Thoracic aorta (tissue), 2 donors: ENCODE measurements around the gene KRT5. TPM values are rescaled to one million over a fixed set of nuclear protein-coding genes. Genes with fewer than 3 reads are reported as not detected.

ENCODE experiments used
- ATAC-seq: fragments of 150-250 bp; one replicate; pipeline ENCODE4 v1.8.0; 2017; ENCODE audit warnings: low read depth; ENCODE audit not compliant: insufficient number of reproducible peaks, low FRiP score
- DNase-seq: peaks from one replicate; pipeline ENCODE4 v3.0.0-alpha.2; 2020; ENCODE audit warnings: low spot score
- H3K27ac ChIP-seq, 2 donors: fragments of 200-600 bp; sonication (generic); 1 replicate in 1 of 2; 2 replicates in 1 of 2; pipeline ENCODE4 v1.5.1; 2016; ENCODE audit warnings: mild to moderate bottlenecking in 2 of 2, moderate library complexity in 2 of 2
- H3K27me3 ChIP-seq: fragments of 200-600 bp; sonication (generic); replicated peaks from 2 replicates; pipeline ENCODE4 v1.6.0; 2016; ENCODE audit warnings: mild to moderate bottlenecking; ENCODE audit not compliant: insufficient read depth
- H3K36me3 ChIP-seq: fragments of 200-600 bp; sonication (generic); one replicate; pipeline ENCODE4 v1.5.1; 2016
- H3K4me1 ChIP-seq, 2 donors: fragments of 200-600 bp; sonication (generic); 1 replicate in 1 of 2; 2 replicates in 1 of 2; pipeline versions ENCODE4 v1.5.1 to v1.6.0; 2016; ENCODE audit warnings: low read depth in 2 of 2, mild to moderate bottlenecking in 1 of 2; ENCODE audit not compliant: control insufficient read depth in 1 of 2
- H3K4me3 ChIP-seq: fragments of 200-600 bp; sonication (generic); 2 replicates; pipeline ENCODE4 v1.5.1; 2016; ENCODE audit warnings: mild to moderate bottlenecking
- H3K9me3 ChIP-seq: fragments of 200-600 bp; sonication (generic); 2 replicates; pipeline ENCODE4 v1.5.1; 2016
- total RNA-seq, 2 donors: library from RNA; depleted of rRNA; stranded (reverse); fragments of >200 nt; gene quantifications; one replicate each; pipeline versions ENCODE4 v1.1.0 to v1.2.3, GENCODE V29; 2016
- TF ChIP-seq, protein P1 (sequence below): fragments of 200-600 bp; sonication (generic); IDR thresholded peaks from one replicate; pipeline ENCODE4 v1.5.1; 2019; ENCODE audit warnings: antibody characterized with exemption

KRT5 gene
- total RNA-seq, 2 donors from 2014 or later: 7.6 TPM; not detected in 1

DNA sequence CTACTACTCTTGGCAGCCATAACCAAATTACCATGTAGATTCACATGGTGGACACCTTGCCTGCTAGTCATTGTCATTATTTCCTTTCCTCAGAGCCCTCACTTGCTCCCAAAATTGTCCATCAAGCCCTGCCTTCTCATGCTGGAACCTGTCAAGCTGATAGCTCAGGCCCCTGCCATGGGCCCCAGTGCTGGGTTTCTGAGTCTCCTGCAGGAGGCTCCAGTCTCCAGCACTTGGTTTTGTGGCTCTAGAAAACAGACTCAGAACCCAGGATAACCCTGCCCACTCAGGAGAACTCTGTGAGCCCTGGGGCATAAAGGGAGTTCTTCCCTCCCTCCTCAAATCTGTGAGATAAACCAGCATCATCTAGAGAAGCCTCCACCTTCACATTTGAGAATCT lies 22.0 kb upstream of the KRT5 start:
- no peak for DNase-seq
- peaks cover 0 to 17% of the 10 kb centered on the region in 2 donors for H3K4me1 ChIP-seq

DNA sequence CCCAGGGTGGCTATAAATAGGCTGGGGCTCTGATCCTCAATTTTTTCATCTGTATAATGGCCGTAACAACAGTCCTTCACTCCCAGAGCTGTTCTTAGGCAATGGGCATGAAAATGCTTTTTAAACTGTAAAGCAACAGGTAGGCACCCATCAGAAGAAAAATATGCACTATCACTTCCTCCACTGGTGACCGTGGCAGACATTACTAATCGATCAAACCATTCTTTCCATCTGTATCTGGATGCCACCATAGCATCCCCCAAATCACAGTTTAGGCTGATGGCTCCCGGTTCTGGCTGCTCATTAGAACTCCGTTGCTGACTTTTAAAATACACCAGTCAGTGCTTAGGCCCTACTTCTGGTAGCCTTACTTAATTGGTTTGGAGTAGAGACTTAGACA lies 21.5 kb upstream of the KRT5 start:
- TF ChIP-seq, protein P1, sequence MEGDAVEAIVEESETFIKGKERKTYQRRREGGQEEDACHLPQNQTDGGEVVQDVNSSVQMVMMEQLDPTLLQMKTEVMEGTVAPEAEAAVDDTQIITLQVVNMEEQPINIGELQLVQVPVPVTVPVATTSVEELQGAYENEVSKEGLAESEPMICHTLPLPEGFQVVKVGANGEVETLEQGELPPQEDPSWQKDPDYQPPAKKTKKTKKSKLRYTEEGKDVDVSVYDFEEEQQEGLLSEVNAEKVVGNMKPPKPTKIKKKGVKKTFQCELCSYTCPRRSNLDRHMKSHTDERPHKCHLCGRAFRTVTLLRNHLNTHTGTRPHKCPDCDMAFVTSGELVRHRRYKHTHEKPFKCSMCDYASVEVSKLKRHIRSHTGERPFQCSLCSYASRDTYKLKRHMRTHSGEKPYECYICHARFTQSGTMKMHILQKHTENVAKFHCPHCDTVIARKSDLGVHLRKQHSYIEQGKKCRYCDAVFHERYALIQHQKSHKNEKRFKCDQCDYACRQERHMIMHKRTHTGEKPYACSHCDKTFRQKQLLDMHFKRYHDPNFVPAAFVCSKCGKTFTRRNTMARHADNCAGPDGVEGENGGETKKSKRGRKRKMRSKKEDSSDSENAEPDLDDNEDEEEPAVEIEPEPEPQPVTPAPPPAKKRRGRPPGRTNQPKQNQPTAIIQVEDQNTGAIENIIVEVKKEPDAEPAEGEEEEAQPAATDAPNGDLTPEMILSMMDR: no peak
- no peaks in the 10 kb centered on the region for H3K27me3 ChIP-seq
- no peaks in the 10 kb centered on the region for H3K36me3 ChIP-seq
- no peak overlapping the region for H3K4me3 ChIP-seq
- no peak overlapping the region for H3K27ac ChIP-seq
- DNase-seq (no peak), ATAC-seq (no peak)
- H3K4me1 ChIP-seq: peaks cover 0 to 17% of the 10 kb centered on the region in 2 donors
- H3K9me3 ChIP-seq: no peaks in the 10 kb centered on the region

More for the DNA sequence above, 22.0 kb upstream of the KRT5 start:
- ATAC-seq: no peak
- H3K4me3 ChIP-seq: no peak overlapping the region
- H3K36me3 ChIP-seq: no peaks in the 10 kb centered on the region
- TF ChIP-seq, protein P1: no peak
- no peak overlapping the region for H3K27ac ChIP-seq
- H3K27me3 ChIP-seq: no peaks in the 10 kb centered on the region
- H3K9me3 ChIP-seq: no peaks in the 10 kb centered on the region

- DNase-seq (no peak), ATAC-seq (no peak)
- no peak overlapping the region for H3K4me3 ChIP-seq
- no peaks in the 10 kb centered on the region for H3K36me3 ChIP-seq
- TF ChIP-seq, protein P1: no peak
- H3K4me1 ChIP-seq: peaks cover 0 to 17% of the 10 kb centered on the region in 2 donors
- no peaks in the 10 kb centered on the region for H3K9me3 ChIP-seq
- H3K27me3 ChIP-seq: no peaks in the 10 kb centered on the region
- H3K27ac ChIP-seq: no peak overlapping the region
These were observed 20.3 kb upstream of the KRT5 start for GRCh38 chr12:52540531-52540930.

GRCh38 chr12:52539821-52540173 lies 19.6 kb upstream of the KRT5 start:
- TF ChIP-seq, protein P1: no peak
- Histone ChIP-seq H3K27ac (no peak overlapping the region), H3K36me3 (no peaks in the 10 kb centered on the region), H3K4me1 (peaks cover 0 to 12% of the 10 kb centered on the region in 2 donors), H3K4me3 (no peak overlapping the region), H3K9me3 (no peaks in the 10 kb centered on the region), H3K27me3 (no peaks in the 10 kb centered on the region)
- no peak for ATAC-seq
- DNase-seq: no peak

DNA sequence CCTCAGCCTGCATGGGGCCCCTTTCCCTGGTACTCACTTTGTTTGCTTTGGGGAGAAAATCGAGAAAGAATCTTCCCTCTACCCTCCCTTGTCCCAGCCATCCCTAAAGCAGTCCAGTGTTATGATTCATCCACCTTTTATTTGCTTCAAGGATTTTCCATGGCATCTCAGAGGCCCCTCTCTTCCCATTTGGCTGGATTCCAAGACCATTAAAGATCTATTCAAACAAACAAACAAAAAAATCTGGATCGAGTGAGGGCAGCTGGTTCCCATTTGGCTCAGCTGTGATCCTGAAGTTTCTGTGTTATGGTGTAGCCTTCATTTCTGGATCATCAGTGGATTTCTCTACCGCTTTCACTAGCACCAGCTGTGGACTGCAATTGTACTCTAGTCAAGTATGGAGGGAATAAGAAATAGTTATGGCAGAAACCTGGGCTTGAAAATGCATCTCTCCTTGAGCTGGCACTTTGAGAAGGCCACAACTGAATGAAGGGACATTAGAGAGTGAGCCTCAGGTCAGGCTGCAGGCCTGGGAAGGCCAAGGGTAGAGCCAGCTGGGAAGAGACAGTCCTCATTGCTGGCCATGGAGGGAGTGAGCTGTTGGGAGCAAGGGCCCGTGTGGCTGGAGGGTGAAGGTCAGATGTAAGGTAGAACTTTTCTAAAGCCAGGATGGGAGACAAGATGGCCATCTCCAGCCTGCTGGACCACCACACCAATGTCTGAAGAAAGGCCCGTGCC lies 19.1 kb upstream of the KRT5 start:
- TF ChIP-seq, protein P1: no peak

More for the DNA sequence above, 19.1 kb upstream of the KRT5 start:
- peaks cover 0 to 6% of the 10 kb centered on the region in 2 donors for H3K4me1 ChIP-seq
- DNase-seq: no peak
- H3K27me3 ChIP-seq: no peaks in the 10 kb centered on the region
- no peak for ATAC-seq
- H3K36me3 ChIP-seq: no peaks in the 10 kb centered on the region
- no peak overlapping the region for H3K27ac ChIP-seq
- no peaks in the 10 kb centered on the region for H3K9me3 ChIP-seq
- H3K4me3 ChIP-seq: no peak overlapping the region
